ENCODE measurements around the gene AMIGO2.
"Not testable (repeated sequence)": the region's sequence is repeated elsewhere in the genome, so short reads cannot be mapped to it uniquely, and the experiment has no call there.

AMIGO2 gene

GRCh38 chr12:47070310-47070709, 9.4 kb downstream of the AMIGO2 start:
- no peak for DNase-seq

DNA sequence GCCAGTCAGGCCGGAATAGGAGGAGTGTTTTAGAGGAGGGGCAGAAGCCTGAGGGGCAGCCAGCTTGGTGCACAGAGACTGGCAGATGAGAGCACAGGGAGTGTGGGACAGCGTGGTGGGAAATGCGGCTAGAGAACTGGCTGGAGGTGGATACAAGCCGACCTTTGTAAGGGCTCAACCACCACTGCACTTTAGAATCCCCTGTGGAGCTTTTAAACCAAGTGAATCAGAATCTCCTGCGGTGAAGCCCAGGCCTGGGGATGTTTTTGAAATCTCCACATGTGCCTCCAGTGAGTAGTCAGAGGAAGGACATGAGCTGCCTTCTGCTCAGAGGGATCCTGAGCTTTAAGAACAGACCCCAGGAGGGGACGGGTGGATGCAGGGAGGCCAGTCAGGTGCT, 11.2 kb downstream of the AMIGO2 start:
- no peak for DNase-seq

GRCh38 chr12:47067771-47068431, 11.9 kb downstream of the AMIGO2 start:
- no peak for DNase-seq

- DNase-seq, result no peak
Observed at GRCh38 chr12:47067176-47067575, 12.6 kb downstream of the AMIGO2 start.

- no peak for DNase-seq
Observed at GRCh38 chr12:47066278-47067025, 13.3 kb downstream of the AMIGO2 start.

GRCh38 chr12:47065546-47065945, 14.2 kb downstream of the AMIGO2 start:
- DNase-seq, result no peak

GRCh38 chr12:47058640-47059039, 21.1 kb downstream of the AMIGO2 start:
- not testable (repeated sequence) for DNase-seq

DNA sequence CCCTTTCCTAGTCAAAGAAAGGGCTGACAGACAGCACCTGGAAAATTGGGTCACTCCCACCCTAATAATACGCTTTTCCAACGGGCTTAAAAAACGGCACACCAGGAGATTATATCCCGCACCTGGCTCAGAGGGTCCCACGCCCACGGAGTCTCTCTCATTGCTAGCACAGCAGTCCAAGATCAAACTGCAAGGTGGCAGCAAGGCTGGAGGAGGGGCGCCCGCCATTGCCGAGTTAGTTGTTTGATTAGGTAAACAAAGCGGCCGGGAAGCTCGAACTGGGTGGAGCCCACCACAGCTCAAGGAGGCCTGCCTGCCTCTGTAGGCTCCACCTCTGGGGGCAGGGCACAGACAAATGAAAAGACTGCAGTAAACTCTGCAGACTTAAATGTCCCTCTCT, 22.8 kb downstream of the AMIGO2 start:
- DNase-seq, result not testable (repeated sequence)

DNA sequence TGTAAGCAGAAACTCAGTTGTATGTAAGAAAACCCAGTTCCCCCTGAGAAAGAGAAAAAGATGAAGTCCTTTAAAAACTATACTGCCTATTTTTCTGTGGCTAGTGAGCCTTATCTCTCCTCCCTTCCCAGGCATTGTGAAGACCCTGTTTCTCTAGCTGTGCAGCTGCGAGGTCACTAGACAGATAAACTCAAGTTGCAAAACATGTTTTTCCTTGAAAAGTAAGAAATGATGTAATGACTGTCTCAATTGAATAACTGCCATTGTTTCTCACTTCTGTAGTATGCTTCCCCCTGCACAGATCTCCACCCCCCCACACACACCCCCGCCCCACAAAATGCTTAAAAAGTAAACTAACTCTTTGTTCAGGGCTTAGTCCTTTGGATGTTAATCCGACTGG, 23.9 kb downstream of the AMIGO2 start:
- DNase-seq, result not testable (repeated sequence)

DNA sequence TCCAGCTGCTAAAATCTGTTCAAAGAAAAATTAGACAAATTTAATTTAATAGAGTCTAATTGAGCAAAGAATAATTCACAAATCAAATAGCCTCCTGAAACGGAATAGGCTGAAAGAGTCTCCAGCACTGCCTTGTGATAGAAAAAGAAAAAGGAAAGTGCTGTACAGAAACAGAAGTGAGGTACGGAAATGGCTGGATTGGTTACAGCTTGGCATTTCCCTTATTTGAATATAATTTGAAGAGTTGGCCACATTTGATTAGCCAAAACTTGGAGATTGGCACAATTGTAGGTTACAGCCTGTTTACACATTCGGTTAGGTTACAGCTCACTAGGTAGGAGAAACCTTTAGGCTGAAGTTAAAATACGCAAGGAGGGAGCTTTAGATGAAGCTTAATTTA, 25.1 kb downstream of the AMIGO2 start:
- no peak for DNase-seq

GRCh38 chr12:47053961-47054360, 25.8 kb downstream of the AMIGO2 start:
- no peak for DNase-seq

DNA sequence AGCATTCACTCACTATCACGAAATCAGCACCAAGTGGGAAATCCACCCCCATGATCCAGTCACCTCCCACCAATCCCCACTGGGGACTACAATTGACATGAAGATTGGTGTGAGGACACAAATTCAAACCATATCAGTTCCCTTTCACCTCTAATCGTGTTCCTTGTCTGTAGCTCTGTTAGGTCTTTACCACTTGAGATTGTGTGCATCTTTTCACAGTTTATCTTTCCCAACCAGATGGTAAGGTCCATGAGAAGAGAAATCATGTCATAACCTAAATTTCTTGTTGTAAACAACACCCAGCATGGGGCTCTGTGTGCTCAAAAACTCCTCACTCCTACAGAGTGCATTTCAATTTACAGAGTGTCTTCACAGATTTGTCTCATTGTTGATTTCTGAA, 27.5 kb downstream of the AMIGO2 start:
- DNase-seq, result no peak

- DNase-seq, result not testable (repeated sequence)
Observed at GRCh38 chr12:47051291-47051690, 28.5 kb downstream of the AMIGO2 start.

DNA sequence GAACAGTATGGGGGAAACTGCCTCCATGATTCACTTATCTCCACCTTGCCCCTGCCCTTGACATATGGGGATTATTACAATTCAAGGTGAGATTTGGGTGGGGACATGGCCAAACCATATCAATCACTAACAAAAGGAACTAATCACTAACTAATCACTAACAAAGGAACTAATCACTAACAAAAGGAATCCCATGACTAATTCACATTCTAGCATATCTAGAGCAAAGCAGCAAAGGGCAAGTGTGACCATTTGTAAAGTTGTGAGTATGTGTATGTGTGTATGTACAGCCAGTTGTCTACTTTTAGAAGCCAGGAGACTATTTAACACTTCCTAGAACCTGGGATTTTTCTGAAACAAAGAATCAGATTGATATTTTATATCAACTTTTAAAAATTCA, 31.2 kb downstream of the AMIGO2 start:
- DNase-seq, result no peak

DNA sequence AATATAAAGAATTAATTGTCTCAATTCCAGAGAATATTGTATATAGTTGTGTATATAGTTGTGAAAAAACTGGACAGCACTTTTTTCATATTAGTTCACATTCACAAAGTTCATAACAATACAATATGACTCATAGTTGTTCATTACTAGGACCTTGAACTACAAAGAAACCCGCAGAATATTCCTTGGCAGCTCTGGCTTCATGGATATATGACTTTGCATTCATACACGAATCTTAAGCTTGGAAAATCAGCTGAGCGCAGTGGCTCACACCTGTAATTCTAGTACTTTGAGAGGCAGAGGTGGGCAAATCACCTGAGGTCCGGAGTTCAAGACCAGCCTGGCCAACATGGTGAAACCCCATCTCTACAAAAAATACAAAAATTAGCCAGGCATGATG, 38.4 kb downstream of the AMIGO2 start:
- DNase-seq, result no peak

DNA sequence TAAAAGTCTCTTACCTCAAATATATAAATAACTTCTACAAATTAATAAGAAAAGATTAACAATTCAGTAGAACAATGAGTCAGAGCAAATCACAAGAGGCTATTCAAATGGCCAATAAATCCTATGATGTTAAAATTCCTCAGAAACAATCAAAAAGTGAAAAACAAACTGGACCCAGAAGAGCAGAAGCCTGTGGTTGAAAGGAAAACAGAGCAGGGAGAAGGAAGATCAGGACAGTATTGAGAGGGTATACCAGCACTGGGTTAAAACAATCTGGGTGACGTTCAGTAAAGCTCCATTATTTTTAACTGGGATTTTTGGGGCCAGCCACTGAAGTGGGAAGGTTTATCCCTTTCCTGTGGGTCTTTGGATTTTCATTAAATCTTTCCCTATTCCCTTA, 40.0 kb downstream of the AMIGO2 start:
- no peak for DNase-seq

- DNase-seq, result no peak
Observed at GRCh38 chr12:47039079-47039478, 40.7 kb downstream of the AMIGO2 start.

DNA sequence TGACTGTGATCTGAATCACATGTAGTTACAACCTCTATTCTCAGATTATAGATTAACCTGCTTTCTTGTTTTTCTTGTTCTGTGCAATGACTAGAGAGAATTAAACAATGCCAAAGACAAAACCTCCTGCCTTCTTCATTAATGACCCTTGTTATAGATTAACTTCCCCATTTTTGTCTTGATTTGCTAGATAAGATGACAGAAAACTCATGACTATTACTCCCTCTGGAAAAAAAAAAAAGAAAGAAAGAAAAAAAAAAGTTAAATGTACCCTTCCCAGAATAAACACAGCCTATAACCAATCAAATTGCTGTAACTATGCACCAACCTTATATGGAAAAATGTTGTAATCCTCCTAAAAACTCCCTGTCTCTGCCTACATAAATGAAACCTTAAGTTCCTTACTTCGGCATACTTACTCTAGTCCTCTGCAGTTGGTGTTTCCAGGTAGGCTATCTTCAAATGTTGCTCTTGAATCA, 41.5 kb downstream of the AMIGO2 start:
- no peak for DNase-seq

GRCh38 chr12:47035484-47035883, 44.3 kb downstream of the AMIGO2 start:
- no peak for DNase-seq

DNA sequence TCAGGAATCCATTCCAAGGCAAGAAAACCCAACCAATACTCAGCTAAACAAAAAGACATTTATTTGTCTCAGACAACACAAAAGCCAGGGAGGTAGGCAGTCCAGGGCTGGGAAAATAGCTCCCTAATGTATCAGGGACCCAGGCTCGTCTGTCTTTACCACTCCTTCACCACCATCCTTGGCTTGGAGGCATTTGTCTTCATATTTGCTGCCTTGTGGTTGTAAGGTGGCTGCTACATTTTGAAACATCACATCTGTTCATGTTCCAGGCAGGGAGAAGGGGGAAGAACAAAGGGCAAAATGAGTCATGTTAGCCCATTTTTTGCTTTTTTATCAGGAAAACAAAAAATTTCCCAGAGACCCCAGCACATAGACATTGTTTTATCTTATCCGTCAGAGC, 45.1 kb downstream of the AMIGO2 start:
- DNase-seq, result no peak

- DNase-seq, result no peak
Observed at GRCh38 chr12:47033789-47034555, 45.8 kb downstream of the AMIGO2 start.

DNA sequence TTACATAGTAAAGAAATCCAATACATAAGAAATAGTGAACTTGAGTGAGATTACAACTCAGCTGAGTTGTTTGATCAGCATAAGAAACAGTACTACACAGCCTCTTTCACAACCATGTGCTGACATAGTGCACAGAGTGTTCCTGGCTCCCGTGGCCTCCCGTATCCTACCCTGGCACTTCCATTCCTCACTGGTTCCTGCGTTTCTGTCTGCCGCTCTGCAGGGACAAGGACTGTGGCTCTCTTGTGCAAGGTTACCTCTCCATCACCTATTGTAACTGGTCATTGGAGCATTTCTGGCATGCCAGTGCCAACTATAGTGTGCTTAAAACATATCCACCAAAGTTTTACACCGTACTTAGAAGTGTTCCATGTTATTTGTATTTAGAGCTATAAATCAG, 46.7 kb downstream of the AMIGO2 start:
- no peak for DNase-seq

- no peak for DNase-seq
Observed at GRCh38 chr12:47032644-47033043, 47.1 kb downstream of the AMIGO2 start.

- DNase-seq, result no peak
Observed at GRCh38 chr12:47029903-47030302, 49.9 kb downstream of the AMIGO2 start.
